Globus pallidus (tissue), 1 donor: ENCODE measurements around the gene CGREF1.
"Not testable (repeated sequence)": the region's sequence is repeated elsewhere in the genome, so short reads cannot be mapped to it uniquely, and the experiment has no call there.

Source experiments
- DNase-seq: peaks from one replicate; pipeline ENCODE4 v3.0.0-alpha.2; 2015; ENCODE audit warnings: low spot score

The CGREF1 gene

GRCh38 chr2:27088634-27089033, 30.3 kb downstream of the CGREF1 start:
- DNase-seq, result no peak

GRCh38 chr2:27087823-27088410, 31.0 kb downstream of the CGREF1 start:
- DNase-seq, result no peak

- DNase-seq, result no peak
These were observed 32.0 kb downstream of the CGREF1 start, which contains the start of gene KHK for GRCh38 chr2:27086724-27087593. KHK (plus strand) TSS chr2:27086772; CDS start chr2:27087260, 488 bp downstream.

GRCh38 chr2:27086090-27086723, 32.7 kb downstream of the CGREF1 start:
- DNase-seq, result peak; percentile 95

DNA sequence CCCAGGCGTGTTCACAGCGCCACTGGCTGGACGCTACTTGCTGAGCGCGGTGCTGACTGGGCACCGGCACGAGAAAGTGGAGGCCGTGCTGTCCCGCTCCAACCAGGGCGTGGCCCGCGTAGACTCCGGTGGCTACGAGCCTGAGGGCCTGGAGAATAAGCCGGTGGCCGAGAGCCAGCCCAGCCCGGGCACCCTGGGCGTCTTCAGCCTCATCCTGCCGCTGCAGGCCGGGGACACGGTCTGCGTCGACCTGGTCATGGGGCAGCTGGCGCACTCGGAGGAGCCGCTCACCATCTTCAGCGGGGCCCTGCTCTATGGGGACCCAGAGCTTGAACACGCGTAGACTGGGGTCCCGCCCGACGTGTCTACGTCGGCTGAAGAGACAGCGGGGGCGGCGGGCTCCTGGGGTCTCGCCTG, 33.2 kb downstream of the CGREF1 start:
- DNase-seq, result peak; percentile 78

GRCh38 chr2:27085062-27085672, 33.8 kb downstream of the CGREF1 start:
- no peak for DNase-seq

DNA sequence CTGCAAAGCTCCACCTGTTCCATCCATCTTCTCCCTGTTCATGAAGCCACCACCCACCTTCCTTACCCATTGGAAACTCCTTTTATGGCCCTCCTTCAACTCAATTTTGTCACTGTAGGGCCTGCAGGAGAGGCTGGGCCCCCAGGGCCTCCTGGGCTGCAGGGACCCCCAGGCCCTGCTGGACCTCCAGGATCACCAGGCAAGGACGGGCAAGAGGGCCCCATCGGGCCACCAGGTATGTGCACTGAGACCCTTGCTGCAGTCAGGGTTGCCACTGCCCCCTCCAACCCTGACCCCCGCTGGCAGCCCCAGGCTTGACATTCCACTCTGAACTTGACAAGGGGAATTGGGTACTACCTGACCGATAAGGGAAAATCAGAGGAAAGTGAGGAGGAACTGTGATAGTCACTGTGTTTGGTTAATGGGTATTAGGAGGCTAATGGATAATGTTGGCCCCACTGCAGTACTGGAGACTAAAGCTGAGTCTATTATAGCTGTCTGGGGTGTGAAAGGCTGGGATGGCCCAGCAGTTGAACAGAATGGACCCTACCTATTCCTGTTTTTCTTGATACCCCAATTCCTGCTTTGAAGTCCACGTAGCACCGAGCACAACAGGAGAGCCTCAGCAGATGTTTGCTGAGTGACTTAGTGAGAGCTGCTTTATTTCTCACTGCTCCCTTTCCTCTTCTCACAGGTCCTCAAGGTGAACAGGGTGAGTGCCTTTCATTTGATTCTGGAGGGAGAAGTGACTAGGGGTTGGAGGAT, 34.4 kb downstream of the CGREF1 start:
- DNase-seq, result no peak

DNA sequence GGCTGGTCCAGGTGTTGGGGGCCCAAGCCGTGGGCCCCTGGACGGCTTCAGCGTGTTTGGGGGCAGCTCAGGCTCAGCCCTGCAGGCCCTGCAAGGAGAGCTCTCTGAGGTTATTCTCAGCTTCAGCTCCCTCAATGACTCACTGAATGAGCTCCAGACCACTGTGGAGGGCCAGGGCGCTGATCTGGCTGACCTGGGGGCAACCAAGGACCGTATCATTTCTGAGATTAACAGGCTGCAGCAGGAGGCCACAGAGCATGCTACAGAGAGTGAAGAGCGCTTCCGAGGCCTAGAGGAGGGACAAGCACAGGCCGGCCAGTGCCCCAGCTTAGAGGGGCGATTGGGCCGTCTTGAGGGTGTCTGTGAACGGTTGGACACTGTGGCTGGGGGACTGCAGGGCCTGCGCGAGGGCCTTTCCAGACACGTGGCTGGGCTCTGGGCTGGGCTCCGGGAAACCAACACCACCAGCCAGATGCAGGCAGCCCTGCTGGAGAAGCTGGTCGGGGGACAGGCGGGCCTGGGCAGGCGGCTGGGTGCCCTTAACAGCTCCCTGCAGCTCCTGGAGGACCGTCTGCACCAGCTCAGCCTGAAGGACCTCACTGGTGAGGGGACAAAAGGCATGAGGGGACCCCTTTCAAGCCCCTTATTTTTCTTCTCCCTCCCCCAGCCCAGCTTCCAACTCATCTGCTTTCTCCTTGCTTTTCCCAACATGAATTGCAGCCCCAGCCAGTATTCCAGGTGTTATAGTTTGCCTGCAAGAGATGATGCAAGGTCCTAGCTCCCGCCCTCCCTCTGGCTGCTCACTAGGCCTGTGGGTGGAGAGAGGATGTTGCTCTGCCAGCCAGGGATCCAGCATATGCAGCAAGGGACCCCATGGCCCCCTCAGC, 35.3 kb downstream of the CGREF1 start:
- no peak for DNase-seq

DNA sequence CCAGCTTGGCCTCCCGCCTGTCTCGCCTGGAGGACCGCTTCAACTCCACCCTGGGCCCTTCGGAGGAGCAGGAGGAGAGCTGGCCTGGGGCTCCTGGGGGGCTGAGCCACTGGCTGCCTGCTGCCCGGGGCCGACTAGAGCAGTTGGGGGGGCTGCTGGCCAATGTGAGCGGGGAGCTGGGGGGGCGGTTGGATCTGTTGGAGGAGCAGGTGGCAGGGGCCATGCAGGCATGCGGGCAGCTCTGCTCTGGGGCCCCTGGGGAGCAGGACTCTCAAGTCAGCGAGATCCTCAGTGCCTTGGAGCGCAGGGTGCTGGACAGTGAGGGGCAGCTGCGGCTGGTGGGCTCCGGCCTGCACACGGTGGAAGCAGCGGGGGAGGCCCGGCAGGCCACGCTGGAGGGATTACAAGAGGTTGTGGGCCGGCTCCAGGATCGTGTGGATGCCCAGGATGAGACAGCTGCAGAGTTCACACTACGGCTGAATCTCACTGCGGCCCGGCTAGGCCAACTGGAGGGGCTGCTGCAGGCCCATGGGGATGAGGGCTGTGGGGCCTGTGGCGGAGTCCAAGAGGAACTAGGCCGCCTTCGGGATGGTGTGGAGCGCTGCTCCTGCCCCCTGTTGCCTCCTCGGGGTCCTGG, 36.0 kb downstream of the CGREF1 start:
- no peak for DNase-seq

GRCh38 chr2:27081984-27082772, 36.8 kb downstream of the CGREF1 start:
- no peak for DNase-seq

DNA sequence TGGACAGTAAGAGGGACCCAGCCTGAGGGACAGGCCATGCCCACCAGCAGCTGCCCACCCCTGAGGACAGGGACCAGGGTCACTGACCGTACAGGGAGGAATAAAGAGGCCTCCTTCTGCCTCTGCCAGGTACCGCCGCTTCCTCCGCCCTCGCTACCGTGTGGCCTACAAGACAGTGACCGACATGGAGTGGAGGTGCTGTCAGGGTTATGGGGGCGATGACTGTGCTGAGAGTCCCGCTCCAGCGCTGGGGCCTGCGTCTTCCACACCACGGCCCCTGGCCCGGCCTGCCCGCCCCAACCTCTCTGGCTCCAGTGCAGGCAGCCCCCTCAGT, 38.4 kb downstream of the CGREF1 start:
- no peak for DNase-seq

DNA sequence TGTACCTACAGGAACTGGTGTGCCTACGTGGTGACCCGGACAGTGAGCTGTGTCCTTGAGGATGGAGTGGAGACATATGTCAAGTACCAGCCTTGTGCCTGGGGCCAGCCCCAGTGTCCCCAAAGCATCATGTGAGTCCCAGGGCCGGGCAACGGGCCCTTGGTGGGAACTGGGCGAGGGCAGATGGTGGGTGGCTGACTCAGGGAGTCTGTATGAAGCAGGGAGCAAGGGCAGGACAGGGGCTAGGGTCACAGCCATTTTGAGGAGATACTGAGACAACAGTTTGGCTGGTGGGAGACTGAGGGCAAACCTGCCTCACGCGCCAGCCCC, 38.8 kb downstream of the CGREF1 start:
- no peak for DNase-seq

DNA sequence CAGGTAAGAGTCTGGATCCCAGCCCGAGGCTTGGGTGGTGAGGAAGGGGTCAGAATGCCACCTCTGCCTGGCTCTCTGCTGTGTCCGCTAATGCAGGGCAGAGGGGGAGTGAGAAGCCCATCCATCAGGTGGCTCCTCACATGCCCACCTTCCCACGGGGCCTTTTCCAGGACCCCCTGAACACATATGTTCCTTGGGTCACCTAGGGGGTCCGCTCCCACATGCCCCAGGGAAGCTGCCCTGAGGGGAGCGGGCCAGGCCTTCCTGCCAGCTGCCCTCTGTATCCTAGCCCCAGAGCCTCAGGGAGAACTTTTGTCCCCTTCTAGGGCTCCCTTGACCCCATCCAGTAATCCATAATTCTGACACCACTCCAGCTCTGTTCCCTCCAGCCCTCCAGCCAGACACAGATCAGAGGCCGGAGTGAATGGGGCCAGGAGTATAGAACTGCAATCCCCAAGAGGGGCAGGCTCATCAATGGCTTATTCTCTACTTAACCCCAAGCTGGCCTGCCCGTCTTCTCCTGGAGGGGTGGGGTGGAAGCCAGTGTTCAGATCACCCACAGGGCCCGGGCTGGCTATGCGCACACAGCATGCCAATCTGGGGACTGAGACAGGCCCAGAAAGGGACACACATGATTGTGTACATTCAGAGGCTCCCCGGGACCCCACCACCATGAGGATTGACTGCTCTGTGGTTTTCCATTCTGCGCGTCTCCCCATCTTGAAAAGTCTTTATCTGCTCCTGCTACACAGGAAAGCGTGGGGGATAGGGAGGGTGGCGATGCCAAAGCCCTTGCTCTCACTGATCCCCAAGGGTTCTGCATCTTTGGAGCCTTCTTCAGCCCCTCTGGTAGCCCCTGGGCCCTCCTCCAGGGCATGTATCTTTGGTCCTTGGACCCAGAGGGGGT, 39.4 kb downstream of the CGREF1 start:
- no peak for DNase-seq

GRCh38 chr2:27078267-27079194, 40.4 kb downstream of the CGREF1 start, which contains the start of gene EMILIN1:
EMILIN1 (plus strand) TSS chr2:27078615; CDS start chr2:27079066, 451 bp downstream.
- peak; percentile 71 for DNase-seq

- no peak for DNase-seq
These were observed 41.7 kb downstream of the CGREF1 start for GRCh38 chr2:27077231-27077630.

DNA sequence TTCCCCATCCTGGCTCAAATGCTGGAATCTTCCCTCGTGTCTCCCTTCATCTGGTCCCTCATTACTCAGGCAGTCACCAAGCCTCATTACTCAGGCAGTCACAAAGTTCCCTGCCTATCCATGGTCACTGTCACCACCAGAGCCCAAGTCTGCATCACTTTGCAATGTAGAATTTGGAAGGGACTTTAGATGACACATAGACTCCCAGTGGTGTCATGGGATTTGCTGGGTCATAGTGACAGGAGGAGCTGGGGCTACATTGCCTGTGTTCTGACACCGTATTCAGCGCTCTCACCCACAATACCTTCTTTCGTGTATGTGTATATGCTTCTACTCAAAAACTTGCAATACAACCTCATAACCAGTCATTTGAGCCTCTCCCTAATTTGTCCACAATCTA, 42.6 kb downstream of the CGREF1 start:
- no peak for DNase-seq

GRCh38 chr2:27075566-27075871, 43.4 kb downstream of the CGREF1 start:
- DNase-seq, result not testable (repeated sequence)
